Gastroesophageal sphincter (tissue), 3 donors: ENCODE measurements around the gene SLC27A2.

Experiments used
- CTCF ChIP-seq, 4 experiments: fragments of 200-600 bp in 2 of 4; fragments of 450-650 bp in 2 of 4; sonication (generic) in 1 of 4; IDR thresholded peaks; one replicate each; pipeline ENCODE4 v1.5.1; 2017 to 2019; ENCODE audit warnings: antibody characterized with exemption in 4 of 4, mild to moderate bottlenecking in 2 of 4, moderate library complexity in 2 of 4
- POLR2A ChIP-seq, 2 donors: fragments of 450-650 bp; IDR thresholded peaks; one replicate each; pipeline ENCODE4 v1.6.1; 2017; ENCODE audit warnings: antibody characterized with exemption in 2 of 2, mild to moderate bottlenecking in 2 of 2, moderate library complexity in 1 of 2

- no peak for TF ChIP-seq CTCF (IDR thresholded peaks at IDR 0.05)
- no peak for TF ChIP-seq POLR2A (IDR thresholded peaks at IDR 0.05)
Observed at GRCh38 chr15:50251638-50252182, 69.7 kb downstream of the SLC27A2 start.
